ENCODE data around the gene PIEZO2. TPM values are rescaled to one million over a fixed set of nuclear protein-coding genes. Genes with fewer than 3 reads are reported as not detected.

Gene PIEZO2
- total and polyA plus RNA-seq, 7 donors, result 1.4 to 35.2 (median 25.1) TPM; not detected in 1

- Histone ChIP-seq H3K36me3 (no peaks in the 10 kb centered on the region), H3K4me3 (no peak overlapping the region), H3K9me3 (no peaks in the 10 kb centered on the region), H3K27me3 (peaks cover 8 to 28% (median 16%) of the 10 kb centered on the region in 3 donors), H3K27ac (no peak overlapping the region), H3K4me1 (peaks cover 0 to 21% (median 18%) of the 10 kb centered on the region in 4 donors)
- no peak for DNase-seq
- TF ChIP-seq CTCF (IDR thresholded peaks at IDR 0.05), result no peak
- no peak for TF ChIP-seq POLR2A (IDR thresholded peaks at IDR 0.05)
- TF ChIP-seq EP300 (IDR thresholded peaks at IDR 0.05), result no peak
- TF ChIP-seq POLR2AphosphoS5 (IDR thresholded peaks at IDR 0.05), result no peak
- intact Hi-C loops (cut with DNase I), result loop anchor here (5.0 kb wide), 1 partner anchor 591 kb away; no protein-coding TSS in a partner anchor
- 78 to 87% methylated on average over 2 of the region's 2 CpGs for WGBS, 2 donors
These were observed 3.7 kb upstream of the PIEZO2 start for GRCh38 chr18:11153097-11153496.

- H3K4me3 ChIP-seq, result peak overlapping the region in 1 of 4 donors; percentile 53
- peaks cover 0 to 21% (median 15%) of the 10 kb centered on the region in 4 donors for H3K4me1 ChIP-seq
- no peak overlapping the region for H3K27ac ChIP-seq
- H3K9me3 ChIP-seq, result no peaks in the 10 kb centered on the region
- no peaks in the 10 kb centered on the region for H3K36me3 ChIP-seq
- peaks cover 8 to 41% (median 28%) of the 10 kb centered on the region in 3 donors for H3K27me3 ChIP-seq
- TF ChIP-seq CTCF (IDR thresholded peaks at IDR 0.05), result no peak
- no peak for TF ChIP-seq POLR2A (IDR thresholded peaks at IDR 0.05)
- TF ChIP-seq EP300 (IDR thresholded peaks at IDR 0.05), result no peak
- TF ChIP-seq POLR2AphosphoS5 (IDR thresholded peaks at IDR 0.05), result no peak
- WGBS, 2 donors, result 82 to 83% methylated on average over 5 of the region's 5 CpGs
- intact Hi-C loops (cut with DNase I), result loop anchor here (5.0 kb wide), 1 partner anchor 588 kb away; no protein-coding TSS in a partner anchor
- no peak for DNase-seq
These were observed 874 bp upstream of the PIEZO2 start for GRCh38 chr18:11150271-11150615.

- DNase-seq, result no peak
- 3 to 25% methylated on average over 86 of the region's 86 CpGs for WGBS, 2 donors
- peaks cover 0 to 21% (median 15%) of the 10 kb centered on the region in 4 donors for H3K4me1 ChIP-seq
- H3K27ac ChIP-seq, result peak overlapping the region in 3 of 4 donors; percentile 41 to 60 (median 56)
- H3K27me3 ChIP-seq, result peaks cover 8 to 41% (median 28%) of the 10 kb centered on the region in 3 donors
- H3K36me3 ChIP-seq, result no peaks in the 10 kb centered on the region
- H3K4me3 ChIP-seq, result peak overlapping the region; percentile 27 to 53 (median 44)
- TF ChIP-seq EP300 (IDR thresholded peaks at IDR 0.05) (no peak), CTCF (IDR thresholded peaks at IDR 0.05) (no peak), POLR2A (IDR thresholded peaks at IDR 0.05) (no peak), POLR2AphosphoS5 (IDR thresholded peaks at IDR 0.05) (no peak)
- no peaks in the 10 kb centered on the region for H3K9me3 ChIP-seq
- intact Hi-C loops (cut with DNase I), result loop anchor here (5.0 kb wide), 1 partner anchor 292 kb away; no protein-coding TSS in a partner anchor
These were observed 509 bp downstream of the PIEZO2 start for GRCh38 chr18:11148680-11149440.

- intact Hi-C loops (cut with DNase I), result loop anchor here (5.0 kb wide), 1 partner anchor 291 kb away; no protein-coding TSS in a partner anchor
- no peak for DNase-seq
- no peaks in the 10 kb centered on the region for H3K9me3 ChIP-seq
- H3K27ac ChIP-seq, result peak overlapping the region in 3 of 4 donors; percentile 41 to 60 (median 56)
- TF ChIP-seq EP300 (IDR thresholded peaks at IDR 0.05), result no peak
- TF ChIP-seq POLR2AphosphoS5 (IDR thresholded peaks at IDR 0.05), result no peak
- no peak for TF ChIP-seq CTCF (IDR thresholded peaks at IDR 0.05)
- no peak for TF ChIP-seq POLR2A (IDR thresholded peaks at IDR 0.05)
- 12 to 39% methylated on average over 39 of the region's 39 CpGs for WGBS, 2 donors
- no peaks in the 10 kb centered on the region for H3K36me3 ChIP-seq
- H3K4me3 ChIP-seq, result peak overlapping the region; percentile 27 to 53 (median 44)
- H3K27me3 ChIP-seq, result peaks cover 8 to 41% (median 28%) of the 10 kb centered on the region in 3 donors
- H3K4me1 ChIP-seq, result peaks cover 0 to 21% (median 15%) of the 10 kb centered on the region in 4 donors
These were observed 1.2 kb downstream of the PIEZO2 start for GRCh38 chr18:11147962-11148679.
